ENCODE data around the gene PGRMC2. TPM values are rescaled to one million over a fixed set of nuclear protein-coding genes. Genes with fewer than 3 reads are reported as not detected.

Gene PGRMC2
- total and polyA plus RNA-seq, 2 of the 4 experiments (the other 2 are of a cell fraction): 13.4 to 40.7 TPM

GRCh38 chr4:128307123-128307571, 19.5 kb upstream of the PGRMC2 start:
- peaks cover 2% of the 10 kb centered on the region; the same call in 1 of the 2 replicates for H3K9me1 ChIP-seq (ENCODE audit: insufficient read depth, low read length)
- no peak for ATAC-seq (ENCODE audit: low read depth)
- dilution Hi-C loops (cut with HindIII; ENCODE audit: low sequenced_read_pairs, unreplicated experiment): no loop called here
- H3K14ac ChIP-seq (replicated peaks; ENCODE audit: low read depth, low read length): no peak overlapping the region
- peak overlapping the region; percentile 10; the same call in 1 of the 3 replicates for H2BK15ac ChIP-seq (ENCODE audit: low read depth, low read length)
- H2AK5ac ChIP-seq (ENCODE audit: low read depth, low read length): no peak overlapping the region
- no peak for DNase-seq
- intact Hi-C loops (cut with micrococcal nuclease): no loop called here
- no peak overlapping the region for H2AK9ac ChIP-seq (replicated peaks; ENCODE audit: low read depth, low read length, poor library complexity)
- no peak overlapping the region for H2BK20ac ChIP-seq (ENCODE audit: low read depth, low read length)
- no peak overlapping the region for H2AFZ ChIP-seq (replicated peaks; ENCODE audit: low read length, poor library complexity)
- no peaks in the 10 kb centered on the region for H3K9me3 ChIP-seq (ENCODE audit: control insufficient read depth, insufficient read depth, low read length)
- no TSS peak for BruUV-seq (replicated peaks)
- no CpG with 5 or more reads among the region's 1 CpG for WGBS, 2 experiments (ENCODE audit: extremely low coverage in 2 of 2, insufficient read length in 1 of 2)
- H3K4me2 ChIP-seq (ENCODE audit: low read depth, low read length): no peak overlapping the region
- no peaks in the 10 kb centered on the region for H3K79me1 ChIP-seq (ENCODE audit: low read depth in 1 of 2, low read length in 2 of 2)
- H3K18ac ChIP-seq (ENCODE audit: low read depth, low read length): peak overlapping the region; percentile 27; the same call in 1 of the 2 replicates
- no peak for TF ChIP-seq FOS (IDR thresholded peaks at IDR 0.05; ENCODE audit: low read depth, low read length)
- TF ChIP-seq MAFK (IDR thresholded peaks at IDR 0.05; ENCODE audit: low read depth, low read length): no peak
- TF ChIP-seq CEBPB (IDR thresholded peaks at IDR 0.05; ENCODE audit: low read depth, low read length): no peak
- TF ChIP-seq CTCF (conservative IDR thresholded peaks at IDR 0.05; ENCODE audit: low read depth, low read length): no peak
- TF ChIP-seq RAD21 (IDR thresholded peaks at IDR 0.05; ENCODE audit: low read length): no peak
- TF ChIP-seq ELK1 (IDR thresholded peaks at IDR 0.05; ENCODE audit: borderline replicate concordance, low read depth, low read length): no peak
- TF ChIP-seq NFE2L2 (IDR thresholded peaks at IDR 0.05; ENCODE audit: low read depth, low read length): no peak
- TF ChIP-seq SMC3 (IDR thresholded peaks at IDR 0.05; ENCODE audit: low read depth, low read length): no peak
- TF ChIP-seq RFX5 (IDR thresholded peaks at IDR 0.05; ENCODE audit: low read depth, low read length): no peak
- TF ChIP-seq BHLHE40 (IDR thresholded peaks at IDR 0.05; ENCODE audit: low read depth, low read length): no peak
- no peak for TF ChIP-seq USF2 (IDR thresholded peaks at IDR 0.05; ENCODE audit: low read depth, low read length)
- TF ChIP-seq CHD1 (IDR thresholded peaks at IDR 0.05; ENCODE audit: low read depth, low read length): no peak
- no peak for TF ChIP-seq MXI1 (IDR thresholded peaks at IDR 0.05; ENCODE audit: borderline replicate concordance, low read depth, low read length)
- no peak for TF ChIP-seq RCOR1 (IDR thresholded peaks at IDR 0.05; ENCODE audit: insufficient replicate concordance, low read length)
- no peaks in the 10 kb centered on the region for H4K20me1 ChIP-seq (ENCODE audit: insufficient read depth, low read length)
- no peaks in the 10 kb centered on the region for H3K27me3 ChIP-seq (ENCODE audit: control insufficient read depth, insufficient read depth, low read length)
- peaks cover 5% of the 10 kb centered on the region; the same call in 1 of the 2 replicates for H3K36me3 ChIP-seq (ENCODE audit: control insufficient read depth, insufficient read depth, low read length)
- H3K4me3 ChIP-seq (ENCODE audit: insufficient read depth, low read depth, low read length): no peak overlapping the region
- peaks cover 16% of the 10 kb centered on the region for H3K4me1 ChIP-seq (ENCODE audit: control insufficient read depth, insufficient read depth, low read length)
- H4K91ac ChIP-seq (ENCODE audit: insufficient read depth, low read depth, low read length): peak overlapping the region; percentile 17; the same call in 1 of the 2 replicates
- no peak overlapping the region for H3K4ac ChIP-seq (ENCODE audit: low read depth, low read length)
- H2BK120ac ChIP-seq (ENCODE audit: low read depth, low read length): no peak overlapping the region
- H3K56ac ChIP-seq (ENCODE audit: extremely low read depth, insufficient read depth, low read length): no peak overlapping the region
- ChIA-PET CTCF (no interaction called here), POLR2A (ENCODE audit: unreplicated experiment) (no interaction called here)
- H4K5ac ChIP-seq (ENCODE audit: low read depth, low read length): no peak overlapping the region
- H4K8ac ChIP-seq (ENCODE audit: low read depth in 2 of 2, low read length in 2 of 2): peak overlapping the region in 1 of 2 experiments; percentile 10; a peak in 1 of 4 replicates
- no peak overlapping the region for H3K9ac ChIP-seq (ENCODE audit: low read depth, low read length)
- no peak overlapping the region for H3K27ac ChIP-seq (ENCODE audit: insufficient read depth, low read length)
- no peak overlapping the region for H2BK5ac ChIP-seq (ENCODE audit: low read depth, low read length, poor library complexity, severe bottlenecking)
- in situ Hi-C loops (cut with MboI; ENCODE audit: low sequenced_read_pairs): no loop called here
- no peak overlapping the region for H3K23ac ChIP-seq (ENCODE audit: low read depth, low read length)

Measured in IMR-90 (cell line).